ENCODE results near the gene GABPB2. TPM values are rescaled to one million over a fixed set of nuclear protein-coding genes. Genes with fewer than 3 reads are reported as not detected.

Gene GABPB2
- total RNA-seq, 1 donor from 2014 or later, result 14.1 TPM

DNA sequence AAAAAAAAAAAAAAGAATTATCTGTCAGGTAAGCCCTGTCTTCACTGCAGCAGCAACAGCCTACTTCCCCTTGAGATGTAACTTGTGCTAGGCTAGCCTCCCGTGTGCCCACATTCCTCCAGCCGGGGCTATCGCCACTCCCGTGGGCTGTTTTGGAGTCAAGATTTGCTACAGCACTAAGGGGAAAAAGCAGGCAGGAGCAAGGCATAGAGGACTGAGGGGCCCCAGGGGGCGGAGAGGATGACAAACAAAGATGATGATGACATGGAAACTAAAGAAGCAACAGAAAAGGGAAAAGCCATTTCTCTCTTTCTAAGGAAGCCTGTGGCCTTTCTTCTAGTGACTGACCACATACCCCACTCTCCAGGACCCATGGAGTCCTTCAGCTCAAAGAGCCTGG is 87.8 kb downstream of the GABPB2 start:
- Histone ChIP-seq H3K36me3 (peaks cover 55% of the 10 kb centered on the region), H3K4me3 (peak overlapping the region; percentile 61), H3K27ac (no peak overlapping the region), H3K27me3 (ENCODE audit: low read depth) (no peaks in the 10 kb centered on the region), H3K4me1 (peaks cover 22% of the 10 kb centered on the region), H3K9me3 (no peaks in the 10 kb centered on the region)
- ATAC-seq, result no peak
- DNase-seq, result no peak
- intact Hi-C loops (cut with DNase I), result loop anchor here (5.0 kb wide), 1 partner anchor 61 kb away; no protein-coding TSS in a partner anchor
- TF ChIP-seq, protein P1, sequence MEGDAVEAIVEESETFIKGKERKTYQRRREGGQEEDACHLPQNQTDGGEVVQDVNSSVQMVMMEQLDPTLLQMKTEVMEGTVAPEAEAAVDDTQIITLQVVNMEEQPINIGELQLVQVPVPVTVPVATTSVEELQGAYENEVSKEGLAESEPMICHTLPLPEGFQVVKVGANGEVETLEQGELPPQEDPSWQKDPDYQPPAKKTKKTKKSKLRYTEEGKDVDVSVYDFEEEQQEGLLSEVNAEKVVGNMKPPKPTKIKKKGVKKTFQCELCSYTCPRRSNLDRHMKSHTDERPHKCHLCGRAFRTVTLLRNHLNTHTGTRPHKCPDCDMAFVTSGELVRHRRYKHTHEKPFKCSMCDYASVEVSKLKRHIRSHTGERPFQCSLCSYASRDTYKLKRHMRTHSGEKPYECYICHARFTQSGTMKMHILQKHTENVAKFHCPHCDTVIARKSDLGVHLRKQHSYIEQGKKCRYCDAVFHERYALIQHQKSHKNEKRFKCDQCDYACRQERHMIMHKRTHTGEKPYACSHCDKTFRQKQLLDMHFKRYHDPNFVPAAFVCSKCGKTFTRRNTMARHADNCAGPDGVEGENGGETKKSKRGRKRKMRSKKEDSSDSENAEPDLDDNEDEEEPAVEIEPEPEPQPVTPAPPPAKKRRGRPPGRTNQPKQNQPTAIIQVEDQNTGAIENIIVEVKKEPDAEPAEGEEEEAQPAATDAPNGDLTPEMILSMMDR (IDR thresholded peaks at IDR 0.05), result no peak

DNA sequence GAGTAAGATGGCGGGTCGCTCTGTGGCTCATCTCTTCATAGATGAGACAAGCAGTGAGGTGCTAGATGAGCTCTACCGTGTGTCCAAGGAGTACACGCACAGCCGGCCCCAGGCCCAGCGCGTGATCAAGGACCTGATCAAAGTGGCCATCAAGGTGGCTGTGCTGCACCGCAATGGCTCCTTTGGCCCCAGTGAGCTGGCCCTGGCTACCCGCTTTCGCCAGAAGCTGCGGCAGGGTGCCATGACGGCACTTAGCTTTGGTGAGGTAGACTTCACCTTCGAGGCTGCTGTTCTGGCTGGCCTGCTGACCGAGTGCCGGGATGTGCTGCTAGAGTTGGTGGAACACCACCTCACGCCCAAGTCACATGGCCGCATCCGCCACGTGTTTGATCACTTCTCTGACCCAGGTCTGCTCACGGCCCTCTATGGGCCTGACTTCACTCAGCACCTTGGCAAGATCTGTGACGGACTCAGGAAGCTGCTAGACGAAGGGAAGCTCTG is 88.2 kb downstream of the GABPB2 start:
- no peak overlapping the region for H3K27ac ChIP-seq
- H3K27me3 ChIP-seq (ENCODE audit: low read depth), result no peaks in the 10 kb centered on the region
- DNase-seq, result no peak
- no peaks in the 10 kb centered on the region for H3K9me3 ChIP-seq
- peaks cover 22% of the 10 kb centered on the region for H3K4me1 ChIP-seq
- intact Hi-C loops (cut with DNase I), result loop anchor here (5.0 kb wide), 1 partner anchor 62 kb away; no protein-coding TSS in a partner anchor
- no peak for ATAC-seq
- no peak overlapping the region for H3K4me3 ChIP-seq
- TF ChIP-seq, protein P1 (IDR thresholded peaks at IDR 0.05), result no peak
- peaks cover 59% of the 10 kb centered on the region for H3K36me3 ChIP-seq

GRCh38 chr1:151159373-151159772 is 88.8 kb downstream of the GABPB2 start:
- intact Hi-C loops (cut with DNase I), result loop anchor here (5.0 kb wide), 1 partner anchor 62 kb away; no protein-coding TSS in a partner anchor
- Histone ChIP-seq H3K27ac (no peak overlapping the region), H3K27me3 (ENCODE audit: low read depth) (no peaks in the 10 kb centered on the region), H3K4me3 (no peak overlapping the region), H3K9me3 (no peaks in the 10 kb centered on the region), H3K36me3 (peaks cover 59% of the 10 kb centered on the region), H3K4me1 (peaks cover 26% of the 10 kb centered on the region)
- TF ChIP-seq, protein P1 (IDR thresholded peaks at IDR 0.05), result no peak
- ATAC-seq, result no peak
- DNase-seq, result no peak

DNA sequence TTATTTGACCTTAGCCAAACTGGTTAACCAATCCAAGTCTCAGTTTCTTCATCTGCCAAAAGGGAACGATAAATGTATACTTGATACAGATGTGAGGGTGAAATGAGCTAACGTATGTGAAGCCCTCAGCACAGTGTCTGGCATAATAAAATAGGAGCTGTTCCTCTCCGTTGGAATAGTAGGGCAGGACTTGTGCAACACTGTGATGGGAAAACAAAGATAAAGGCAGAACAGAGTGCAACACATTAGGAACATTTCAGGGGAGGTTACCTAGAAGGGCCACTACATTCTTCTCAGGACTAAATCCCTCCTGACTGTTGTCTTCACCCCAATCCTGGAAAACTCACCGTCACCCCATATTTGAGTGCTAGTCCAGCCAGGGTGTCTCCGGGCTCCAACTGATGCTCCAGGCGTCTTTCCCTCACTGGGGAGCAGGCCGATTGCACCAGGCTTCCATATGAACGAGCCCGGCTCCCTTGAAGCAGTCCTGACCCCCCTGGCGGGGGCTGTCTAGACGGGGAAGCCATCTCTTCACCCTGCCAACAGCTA is 94.2 kb downstream of the GABPB2 start:
- no peaks in the 10 kb centered on the region for H3K27me3 ChIP-seq (ENCODE audit: low read depth)
- intact Hi-C loops (cut with DNase I), result no loop called here
- no peaks in the 10 kb centered on the region for H3K9me3 ChIP-seq
- H3K36me3 ChIP-seq, result peaks cover 56% of the 10 kb centered on the region
- TF ChIP-seq, protein P1 (IDR thresholded peaks at IDR 0.05), result no peak
- peak overlapping the region; percentile 86 for H3K4me3 ChIP-seq
- peak; percentile 59 for DNase-seq
- peak overlapping the region; percentile 85 for H3K27ac ChIP-seq
- ATAC-seq, result peak in 1 of 2 donors; percentile 2
- peaks cover 31% of the 10 kb centered on the region for H3K4me1 ChIP-seq

GRCh38 chr1:151165281-151165737 is 94.7 kb downstream of the GABPB2 start:
- Histone ChIP-seq H3K27me3 (ENCODE audit: low read depth) (no peaks in the 10 kb centered on the region), H3K9me3 (no peaks in the 10 kb centered on the region), H3K36me3 (peaks cover 56% of the 10 kb centered on the region), H3K4me1 (peaks cover 26% of the 10 kb centered on the region), H3K4me3 (peak overlapping the region; percentile 86), H3K27ac (peak overlapping the region; percentile 85)
- TF ChIP-seq, protein P1 (IDR thresholded peaks at IDR 0.05), result no peak
- DNase-seq (no peak), ATAC-seq (peak; percentile 55 to 62)
- intact Hi-C loops (cut with DNase I), result no loop called here

All from lower lobe of right lung (tissue), 2 donors.